DND-41 (cell line): ENCODE measurements around the gene ECT2L.

Experiments used
- ATAC-seq: fragments of 200-7000 bp; cut with Tn5 transposase; 3 replicates; pipeline ENCODE4 v1.9.1; 2021; ENCODE audit warnings: low read depth; ENCODE audit not compliant: insufficient read depth
- DNase-seq: peaks from one replicate; pipeline ENCODE4 v3.0.0-alpha.2; 2020
- H2AFZ ChIP-seq: 2 replicates; pipeline ENCODE4 v1.6.0; 2012; ENCODE audit warnings: low read depth, low read length
- H3K27ac ChIP-seq: 2 replicates; pipeline ENCODE4 v1.5.1; 2012; ENCODE audit warnings: low read length, inconsistent platforms
- H3K27me3 ChIP-seq: fragments of 200-600 bp; sonication (generic); 2 replicates; pipeline ENCODE4 v1.6.0; 2012; ENCODE audit warnings: low read length, mild to moderate bottlenecking, inconsistent platforms; ENCODE audit not compliant: insufficient read depth, poor library complexity
- H3K36me3 ChIP-seq: 2 replicates; pipeline ENCODE4 v1.5.1; 2012; ENCODE audit warnings: low read length, inconsistent platforms; ENCODE audit not compliant: insufficient read depth
- H3K4me1 ChIP-seq: 2 replicates; pipeline ENCODE4 v1.5.1; 2012; ENCODE audit warnings: mild to moderate bottlenecking, low read length; ENCODE audit not compliant: insufficient read depth
- H3K4me2 ChIP-seq: 2 replicates; pipeline ENCODE4 v1.6.0; 2012; ENCODE audit warnings: mild to moderate bottlenecking, moderate library complexity, low read length, inconsistent platforms; ENCODE audit not compliant: insufficient read depth
- H3K4me3 ChIP-seq, 2 experiments: fragments of 200-600 bp in 1 of 2; shearing (Covaris generic) in 1 of 2; 2 replicates each; pipeline ENCODE4 v1.5.1; 2012 to 2016; ENCODE audit warnings: inconsistent platforms in 2 of 2, low read length in 2 of 2, mild to moderate bottlenecking in 2 of 2, low read depth in 1 of 2, moderate library complexity in 1 of 2
- H3K79me2 ChIP-seq: 2 replicates; pipeline ENCODE4 v1.6.0; 2012; ENCODE audit warnings: low read length, inconsistent platforms; ENCODE audit not compliant: insufficient read depth
- H3K9ac ChIP-seq: 2 replicates; pipeline ENCODE4 v1.6.0; 2012; ENCODE audit warnings: low read depth, mild to moderate bottlenecking, inconsistent platforms, low read length, moderate library complexity
- H3K9me3 ChIP-seq: 2 replicates; pipeline ENCODE4 v1.5.1; 2012; ENCODE audit warnings: low read length, moderate library complexity, mild to moderate bottlenecking, inconsistent platforms; ENCODE audit not compliant: insufficient read depth, severe bottlenecking
- H4K20me1 ChIP-seq: 2 replicates; pipeline ENCODE4 v1.6.0; 2012; ENCODE audit warnings: low read length; ENCODE audit not compliant: insufficient read depth
- EZH2 ChIP-seq: IDR thresholded peaks from 3 replicates; pipeline ENCODE4 v1.6.1; 2012; ENCODE audit warnings: borderline replicate concordance, low read depth, mild to moderate bottlenecking, moderate library complexity, low read length, inconsistent platforms; ENCODE audit not compliant: severe bottlenecking
- TF ChIP-seq, protein P1 (sequence below): IDR thresholded peaks from 2 replicates; pipeline ENCODE4 v1.5.1; 2012; ENCODE audit warnings: borderline replicate concordance, low read length, moderate library complexity, mild to moderate bottlenecking; ENCODE audit not compliant: poor library complexity, severe bottlenecking; ENCODE audit errors: extremely low read depth

The ECT2L gene

DNA sequence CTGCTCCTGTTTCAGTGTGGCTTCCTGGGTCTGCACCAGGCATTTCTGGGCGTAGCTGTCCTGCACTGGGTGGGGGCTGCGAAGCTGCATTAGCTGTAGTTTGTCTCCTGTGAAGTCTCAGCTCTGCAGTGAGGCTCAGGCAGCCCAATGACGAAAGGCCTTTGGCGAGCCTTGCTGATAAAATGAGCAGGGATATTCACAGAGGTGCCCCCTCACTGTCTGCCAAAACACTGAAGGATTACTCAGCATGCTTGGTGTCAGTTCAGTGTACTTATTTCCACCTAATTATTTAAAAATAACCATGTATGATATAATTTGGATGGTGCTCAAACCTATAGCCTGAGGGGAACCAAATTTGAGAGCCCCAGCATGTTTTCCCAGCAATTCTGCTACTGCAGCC lies 73.5 kb downstream of the ECT2L start:
- H3K27me3 ChIP-seq: no peaks in the 10 kb centered on the region
- H4K20me1 ChIP-seq: no peaks in the 10 kb centered on the region
- H3K79me2 ChIP-seq: no peaks in the 10 kb centered on the region
- H3K4me1 ChIP-seq: no peaks in the 10 kb centered on the region
- H3K27ac ChIP-seq: no peak overlapping the region
- H3K36me3 ChIP-seq: no peaks in the 10 kb centered on the region
- H3K9ac ChIP-seq: no peak overlapping the region
- no peaks in the 10 kb centered on the region for H3K9me3 ChIP-seq
- no peak overlapping the region for H3K4me3 ChIP-seq
- DNase-seq: no peak
- ATAC-seq: no peak
- no peak for TF ChIP-seq EZH2
- TF ChIP-seq, protein P1, sequence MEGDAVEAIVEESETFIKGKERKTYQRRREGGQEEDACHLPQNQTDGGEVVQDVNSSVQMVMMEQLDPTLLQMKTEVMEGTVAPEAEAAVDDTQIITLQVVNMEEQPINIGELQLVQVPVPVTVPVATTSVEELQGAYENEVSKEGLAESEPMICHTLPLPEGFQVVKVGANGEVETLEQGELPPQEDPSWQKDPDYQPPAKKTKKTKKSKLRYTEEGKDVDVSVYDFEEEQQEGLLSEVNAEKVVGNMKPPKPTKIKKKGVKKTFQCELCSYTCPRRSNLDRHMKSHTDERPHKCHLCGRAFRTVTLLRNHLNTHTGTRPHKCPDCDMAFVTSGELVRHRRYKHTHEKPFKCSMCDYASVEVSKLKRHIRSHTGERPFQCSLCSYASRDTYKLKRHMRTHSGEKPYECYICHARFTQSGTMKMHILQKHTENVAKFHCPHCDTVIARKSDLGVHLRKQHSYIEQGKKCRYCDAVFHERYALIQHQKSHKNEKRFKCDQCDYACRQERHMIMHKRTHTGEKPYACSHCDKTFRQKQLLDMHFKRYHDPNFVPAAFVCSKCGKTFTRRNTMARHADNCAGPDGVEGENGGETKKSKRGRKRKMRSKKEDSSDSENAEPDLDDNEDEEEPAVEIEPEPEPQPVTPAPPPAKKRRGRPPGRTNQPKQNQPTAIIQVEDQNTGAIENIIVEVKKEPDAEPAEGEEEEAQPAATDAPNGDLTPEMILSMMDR: no peak
- H2AFZ ChIP-seq: no peak overlapping the region
- no peak overlapping the region for H3K4me2 ChIP-seq

DNA sequence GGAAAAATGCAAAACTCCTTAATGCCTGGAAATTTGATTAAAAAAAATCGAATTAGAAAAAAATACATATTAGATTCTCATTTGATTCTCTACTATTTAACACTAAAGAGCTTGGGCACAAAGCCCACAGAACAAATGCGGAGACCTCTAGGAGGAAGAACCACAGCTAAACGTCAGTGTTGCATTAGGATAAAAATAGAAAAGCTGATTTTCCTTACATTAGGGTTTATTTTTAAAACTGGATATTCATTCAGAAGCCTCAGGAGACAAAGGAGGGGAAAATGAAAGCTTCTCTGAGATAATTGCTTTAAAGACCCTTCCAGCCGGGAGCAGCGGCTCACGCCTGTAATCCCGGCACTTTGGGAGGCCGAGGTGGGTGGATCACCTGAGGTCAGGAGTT lies 77.3 kb downstream of the ECT2L start:
- Histone ChIP-seq H3K27ac (no peak overlapping the region), H3K79me2 (no peaks in the 10 kb centered on the region), H3K4me1 (no peaks in the 10 kb centered on the region), H3K4me3 (no peak overlapping the region), H2AFZ (no peak overlapping the region), H3K9ac (no peak overlapping the region), H3K9me3 (no peaks in the 10 kb centered on the region), H3K4me2 (no peak overlapping the region), H3K36me3 (no peaks in the 10 kb centered on the region), H4K20me1 (no peaks in the 10 kb centered on the region), H3K27me3 (no peaks in the 10 kb centered on the region)
- no peak for DNase-seq
- TF ChIP-seq EZH2: no peak
- TF ChIP-seq, protein P1: no peak
- ATAC-seq: no peak

DNA sequence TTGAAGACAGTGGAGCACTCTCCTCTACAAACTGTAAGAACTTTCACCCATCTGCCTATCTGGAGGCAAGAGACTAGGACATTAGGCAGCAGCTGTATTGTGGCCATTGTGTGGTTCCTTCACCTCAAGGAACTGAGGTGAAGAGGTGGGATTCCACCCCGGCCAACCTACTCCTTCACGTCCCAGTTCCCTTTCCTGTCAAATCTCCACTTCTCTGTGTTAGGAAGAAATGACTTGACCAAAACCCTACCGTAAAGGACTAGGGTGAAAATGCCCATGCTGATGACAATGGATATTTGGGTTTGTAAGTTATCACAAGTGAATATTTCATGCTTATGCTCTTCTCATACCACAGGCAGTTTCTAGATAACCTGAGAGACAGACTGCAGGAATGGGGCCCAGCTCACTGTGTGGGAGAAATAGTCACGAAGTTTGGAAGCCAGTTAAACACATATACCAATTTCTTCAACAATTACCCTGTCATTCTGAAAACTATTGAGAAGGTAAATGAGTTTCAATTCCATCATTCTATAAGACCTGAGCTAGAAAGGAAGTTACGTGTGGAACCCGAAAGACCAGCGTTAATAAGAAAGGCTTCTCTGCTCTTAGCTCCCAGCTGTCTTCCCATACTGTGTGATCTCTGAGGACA lies 86.6 kb downstream of the ECT2L start:
- H3K36me3 ChIP-seq: no peaks in the 10 kb centered on the region
- H3K4me3 ChIP-seq: no peak overlapping the region
- H3K27me3 ChIP-seq: no peaks in the 10 kb centered on the region
- TF ChIP-seq, protein P1: no peak
- no peak for TF ChIP-seq EZH2
- no peaks in the 10 kb centered on the region for H3K4me1 ChIP-seq
- H2AFZ ChIP-seq: no peak overlapping the region
- no peak overlapping the region for H3K27ac ChIP-seq
- H3K79me2 ChIP-seq: no peaks in the 10 kb centered on the region
- H3K9me3 ChIP-seq: no peaks in the 10 kb centered on the region
- ATAC-seq (no peak), DNase-seq (no peak)
- no peak overlapping the region for H3K4me2 ChIP-seq
- no peak overlapping the region for H3K9ac ChIP-seq
- no peaks in the 10 kb centered on the region for H4K20me1 ChIP-seq
